ENCODE data around the gene CLCN5. TPM values are rescaled to one million over a fixed set of nuclear protein-coding genes. Genes with fewer than 3 reads are reported as not detected.

The CLCN5 gene
- total RNA-seq, 4 donors from 2014 or later: 3.7 to 8.2 (median 5.5) TPM

DNA sequence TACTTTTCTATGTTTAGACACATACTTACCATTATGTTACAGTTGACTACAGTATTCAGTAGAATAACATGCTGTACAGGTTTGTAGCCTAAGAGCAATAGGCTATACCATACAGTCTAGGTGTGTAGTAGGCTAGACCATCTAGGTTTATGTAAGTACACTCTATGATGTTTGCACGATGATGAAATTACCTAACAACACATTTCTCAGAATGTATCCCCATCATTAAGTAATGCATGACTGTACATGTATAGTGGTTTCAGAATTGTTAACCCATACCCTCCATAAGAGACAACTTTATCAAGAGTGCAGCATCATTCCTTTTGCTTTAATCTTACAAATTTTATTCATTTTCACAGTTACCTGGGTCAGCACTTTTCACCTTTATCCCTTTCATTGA, 126.8 kb downstream of the CLCN5 start:
- DNase-seq: no peak
- Histone ChIP-seq H3K9me3 (no peaks in the 10 kb centered on the region), H3K27me3 (no peaks in the 10 kb centered on the region), H3K4me3 (no peak overlapping the region), H3K4me1 (no peaks in the 10 kb centered on the region), H3K27ac (no peak overlapping the region), H3K36me3 (no peaks in the 10 kb centered on the region)
- intact Hi-C loops (cut with DNase I; ENCODE audit: low total_unique reads): no loop called here
- 92% methylated on average over 1 of the region's 1 CpG; no CpG with 5 or more reads in 1 of the 2 donors for WGBS, 2 donors (ENCODE audit: low coverage in 1 of 2)
- TF ChIP-seq, protein P1, sequence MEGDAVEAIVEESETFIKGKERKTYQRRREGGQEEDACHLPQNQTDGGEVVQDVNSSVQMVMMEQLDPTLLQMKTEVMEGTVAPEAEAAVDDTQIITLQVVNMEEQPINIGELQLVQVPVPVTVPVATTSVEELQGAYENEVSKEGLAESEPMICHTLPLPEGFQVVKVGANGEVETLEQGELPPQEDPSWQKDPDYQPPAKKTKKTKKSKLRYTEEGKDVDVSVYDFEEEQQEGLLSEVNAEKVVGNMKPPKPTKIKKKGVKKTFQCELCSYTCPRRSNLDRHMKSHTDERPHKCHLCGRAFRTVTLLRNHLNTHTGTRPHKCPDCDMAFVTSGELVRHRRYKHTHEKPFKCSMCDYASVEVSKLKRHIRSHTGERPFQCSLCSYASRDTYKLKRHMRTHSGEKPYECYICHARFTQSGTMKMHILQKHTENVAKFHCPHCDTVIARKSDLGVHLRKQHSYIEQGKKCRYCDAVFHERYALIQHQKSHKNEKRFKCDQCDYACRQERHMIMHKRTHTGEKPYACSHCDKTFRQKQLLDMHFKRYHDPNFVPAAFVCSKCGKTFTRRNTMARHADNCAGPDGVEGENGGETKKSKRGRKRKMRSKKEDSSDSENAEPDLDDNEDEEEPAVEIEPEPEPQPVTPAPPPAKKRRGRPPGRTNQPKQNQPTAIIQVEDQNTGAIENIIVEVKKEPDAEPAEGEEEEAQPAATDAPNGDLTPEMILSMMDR (IDR thresholded peaks at IDR 0.05): no peak
- TF ChIP-seq POLR2A (IDR thresholded peaks at IDR 0.05): no peak
- in situ Hi-C loops (cut with MboI; ENCODE audit: low pct_ligation_motif_present in 1 of 4, low pct_unique_long_range_greater_than_20kb in 1 of 4, low sequenced_read_pairs in 3 of 4): no loop called here

DNA sequence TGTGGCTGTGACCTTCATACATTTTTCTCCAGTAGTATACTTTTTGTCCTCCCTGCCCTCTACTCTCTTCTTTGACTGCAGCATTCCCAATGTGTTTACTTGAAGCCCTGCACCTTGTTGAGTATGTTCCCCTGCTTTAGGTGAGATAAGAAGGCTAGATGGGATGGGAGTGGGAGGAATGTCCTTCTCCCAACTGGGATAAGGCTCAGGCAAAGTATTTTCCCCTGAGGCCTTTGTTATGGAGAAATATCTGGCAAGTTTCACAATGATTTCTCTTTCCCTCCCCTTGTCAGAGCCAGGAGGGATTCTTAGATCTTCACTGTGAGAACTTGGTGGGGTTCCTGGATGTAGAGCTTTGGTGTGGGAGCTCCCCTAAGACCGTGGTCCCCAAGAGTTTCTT, 131.8 kb downstream of the CLCN5 start:
- H3K4me3 ChIP-seq: no peak overlapping the region
- no peaks in the 10 kb centered on the region for H3K9me3 ChIP-seq
- intact Hi-C loops (cut with DNase I; ENCODE audit: low total_unique reads) (no loop called here), in situ Hi-C loops (cut with MboI; ENCODE audit: low pct_ligation_motif_present in 1 of 4, low pct_unique_long_range_greater_than_20kb in 1 of 4, low sequenced_read_pairs in 3 of 4) (no loop called here)
- DNase-seq: no peak
- H3K27ac ChIP-seq: no peak overlapping the region
- H3K27me3 ChIP-seq: no peaks in the 10 kb centered on the region
- no peaks in the 10 kb centered on the region for H3K4me1 ChIP-seq
- 55% methylated on average over 1 of the region's 1 CpG; no CpG with 5 or more reads in 1 of the 2 donors for WGBS, 2 donors (ENCODE audit: low coverage in 1 of 2)
- TF ChIP-seq POLR2A (IDR thresholded peaks at IDR 0.05): no peak
- TF ChIP-seq, protein P1 (IDR thresholded peaks at IDR 0.05): no peak
- TF ChIP-seq POLR2AphosphoS5 (IDR thresholded peaks at IDR 0.05): no peak
- TF ChIP-seq EP300 (IDR thresholded peaks at IDR 0.05; ENCODE audit: low read depth): no peak
- no peaks in the 10 kb centered on the region for H3K36me3 ChIP-seq

DNA sequence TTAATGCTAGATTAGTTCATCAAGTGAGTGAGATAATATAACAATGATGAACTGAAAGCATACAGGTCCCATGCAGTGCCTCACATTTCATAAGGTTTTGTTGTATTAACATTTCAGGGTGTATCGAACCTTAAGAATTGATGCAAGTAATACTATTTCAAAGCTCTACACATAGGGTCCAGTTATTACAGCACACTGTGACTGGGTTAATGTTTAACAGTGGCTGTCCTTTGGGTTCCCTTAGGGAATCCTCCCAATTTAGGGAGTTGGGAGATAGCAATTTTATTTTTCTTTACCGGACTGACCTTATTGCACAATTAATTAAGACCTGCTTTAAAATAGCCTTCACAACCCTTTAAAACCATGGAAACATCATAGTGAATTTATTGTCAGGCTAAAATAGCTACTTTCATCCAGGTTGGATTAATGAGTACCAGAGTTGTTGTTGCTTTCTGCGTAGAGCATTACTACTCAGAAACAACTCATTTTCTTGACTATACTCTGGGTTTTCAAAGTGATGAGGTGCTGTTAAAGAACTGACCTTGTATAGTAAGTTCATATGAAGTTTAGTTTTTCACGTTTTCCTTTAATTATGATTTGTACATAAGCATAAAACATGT, 144.0 kb downstream of the CLCN5 start:
- 30 to 68% methylated on average over 2 to 4 of the region's 4 CpGs for WGBS, 2 donors (ENCODE audit: low coverage in 1 of 2)
- no peaks in the 10 kb centered on the region for H3K9me3 ChIP-seq
- in situ Hi-C loops (cut with MboI; ENCODE audit: low pct_ligation_motif_present in 1 of 4, low pct_unique_long_range_greater_than_20kb in 1 of 4, low sequenced_read_pairs in 3 of 4) (no loop called here), intact Hi-C loops (cut with DNase I; ENCODE audit: low total_unique reads) (no loop called here)
- no peak overlapping the region for H3K27ac ChIP-seq
- H3K36me3 ChIP-seq: no peaks in the 10 kb centered on the region
- DNase-seq: no peak
- no peaks in the 10 kb centered on the region for H3K27me3 ChIP-seq
- no peak for TF ChIP-seq POLR2A (IDR thresholded peaks at IDR 0.05)
- TF ChIP-seq EP300 (IDR thresholded peaks at IDR 0.05; ENCODE audit: low read depth): no peak
- TF ChIP-seq POLR2AphosphoS5 (IDR thresholded peaks at IDR 0.05): no peak
- TF ChIP-seq, protein P1 (IDR thresholded peaks at IDR 0.05): no peak
- H3K4me3 ChIP-seq: no peak overlapping the region
- no peaks in the 10 kb centered on the region for H3K4me1 ChIP-seq

DNA sequence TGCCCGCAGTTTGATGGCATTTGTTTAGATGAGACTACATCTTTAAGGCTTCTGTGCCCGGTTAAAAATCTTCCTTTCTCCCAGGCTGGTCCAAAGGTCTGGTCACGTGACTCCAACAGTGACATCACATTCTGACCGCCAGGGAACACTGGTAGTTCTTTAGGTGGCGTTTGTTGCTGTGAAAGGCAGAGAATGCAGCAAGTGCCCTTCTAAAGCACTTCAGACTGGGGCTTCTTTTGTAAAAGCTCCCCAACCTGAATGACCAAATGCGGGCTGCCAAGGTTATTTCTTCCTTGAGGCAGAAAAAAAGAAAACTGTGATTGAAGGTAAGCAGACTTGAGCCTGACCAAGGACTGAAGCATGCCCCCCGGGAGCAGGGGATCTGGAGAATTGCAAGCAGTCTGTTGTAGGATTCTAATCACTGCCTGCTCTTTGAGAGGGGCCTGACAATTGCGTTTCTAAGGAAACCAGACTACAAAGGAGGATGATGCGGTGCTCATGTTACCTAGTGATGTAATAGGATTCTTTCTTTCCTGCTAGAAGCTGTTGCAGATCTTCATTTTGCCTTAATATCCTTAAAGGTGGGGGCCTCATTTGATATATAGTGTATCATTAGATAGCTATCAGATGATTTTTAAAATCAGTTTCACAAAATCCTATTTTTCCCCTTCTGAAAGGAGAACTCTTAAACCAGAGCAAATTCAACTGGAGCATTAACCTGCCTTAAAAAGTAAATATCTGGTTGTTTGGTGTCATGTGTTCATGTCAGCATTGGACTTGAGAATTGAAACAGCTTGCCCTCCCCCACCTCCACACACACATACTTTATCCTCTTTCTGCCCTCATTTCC, 145.3 kb downstream of the CLCN5 start:
- in situ Hi-C loops (cut with MboI; ENCODE audit: low pct_ligation_motif_present in 1 of 4, low pct_unique_long_range_greater_than_20kb in 1 of 4, low sequenced_read_pairs in 3 of 4): no loop called here
- 35% methylated on average over 9 of the region's 9 CpGs; no CpG with 5 or more reads in 1 of the 2 donors for WGBS, 2 donors (ENCODE audit: low coverage in 1 of 2)
- peak; percentile 46 for DNase-seq
- TF ChIP-seq POLR2AphosphoS5 (IDR thresholded peaks at IDR 0.05): no peak
- TF ChIP-seq, protein P1 (IDR thresholded peaks at IDR 0.05): peak in 2 of 5 experiments; percentile 12 to 39
- H3K27ac ChIP-seq: no peak overlapping the region
- no peaks in the 10 kb centered on the region for H3K4me1 ChIP-seq
- H3K36me3 ChIP-seq: no peaks in the 10 kb centered on the region
- no peak overlapping the region for H3K4me3 ChIP-seq
- intact Hi-C loops (cut with DNase I; ENCODE audit: low total_unique reads): no loop called here
- no peaks in the 10 kb centered on the region for H3K9me3 ChIP-seq
- H3K27me3 ChIP-seq: no peaks in the 10 kb centered on the region
